Stimulated activated CD4-positive, alpha-beta T cell treated with anti-CD3 and anti-CD28 coated beads, Interleukin-1b, Interleukin-23, amount 100 ng/mL, for 4 hours (primary cell): Measurements from ENCODE around the gene CPNE2.
"Not testable (repeated sequence)": the region's sequence is repeated elsewhere in the genome, so short reads cannot be mapped to it uniquely, and the experiment has no call there.

Experiments
- DNase-seq, 2 donors: peaks; one replicate each; pipeline ENCODE4 v3.0.0-alpha.2; 2020; ENCODE audit warnings: low read depth in 2 of 2

The CPNE2 gene

GRCh38 chr16:57167538-57167937 is 75.2 kb downstream of the CPNE2 start:
- no peak for DNase-seq

- no peak for DNase-seq
These were observed 75.6 kb downstream of the CPNE2 start for GRCh38 chr16:57167953-57168352.

- no peak for DNase-seq
These were observed 76.9 kb downstream of the CPNE2 start for GRCh38 chr16:57169327-57169726.

- DNase-seq, result no peak
These were observed 80.4 kb downstream of the CPNE2 start for GRCh38 chr16:57172721-57173290.

GRCh38 chr16:57175896-57176295 is 83.5 kb downstream of the CPNE2 start:
- DNase-seq, result no peak

- DNase-seq, result no peak
These were observed 85.8 kb downstream of the CPNE2 start for GRCh38 chr16:57178196-57178595.

- no peak for DNase-seq
These were observed 86.4 kb downstream of the CPNE2 start for GRCh38 chr16:57178793-57179212.

- no peak for DNase-seq
These were observed 86.9 kb downstream of the CPNE2 start for GRCh38 chr16:57179215-57179828.

- no peak for DNase-seq
These were observed 91.7 kb downstream of the CPNE2 start for GRCh38 chr16:57184113-57184512.

- no peak for DNase-seq
These were observed 92.6 kb downstream of the CPNE2 start for GRCh38 chr16:57184887-57185445.

GRCh38 chr16:57185446-57185944 is 93.1 kb downstream of the CPNE2 start:
- peak in 1 of 2 donors; percentile 20 for DNase-seq

- DNase-seq, result peak; percentile 87 to 98
These were observed 93.8 kb downstream of the CPNE2 start, which contains the start of the genes PSME3IP1 and RSPRY1 for GRCh38 chr16:57185945-57186871. TSS of gene PSME3IP1 (minus strand) at chr16:57186039. CDS start at chr16:57173854, 12,185 bp downstream. TSS of gene RSPRY1 (plus strand) at chr16:57186329. CDS start at chr16:57204659, 18,330 bp downstream.

GRCh38 chr16:57186872-57187854 is 94.8 kb downstream of the CPNE2 start:
- no peak for DNase-seq

GRCh38 chr16:57187902-57188710 is 95.7 kb downstream of the CPNE2 start:
- DNase-seq, result not testable (repeated sequence)

- DNase-seq, result no peak
These were observed 96.3 kb downstream of the CPNE2 start for GRCh38 chr16:57188711-57189002.

- DNase-seq, result not testable (repeated sequence)
These were observed 97.1 kb downstream of the CPNE2 start for GRCh38 chr16:57189527-57189926.

- DNase-seq, result no peak
These were observed 97.8 kb downstream of the CPNE2 start for GRCh38 chr16:57190136-57190535.

GRCh38 chr16:57191056-57191571 is 98.7 kb downstream of the CPNE2 start:
- DNase-seq, result no peak

GRCh38 chr16:57192146-57192545 is 99.8 kb downstream of the CPNE2 start:
- DNase-seq, result no peak
